C4-2B (cell line): Measurements from ENCODE around the gene UEVLD.

Experiments
- CTCF ChIP-seq: fragments of 450-650 bp; conservative IDR thresholded peaks from 2 replicates; pipeline ENCODE4 v1.5.1; 2017; ENCODE audit warnings: mild to moderate bottlenecking
- ZFX ChIP-seq: fragments of 450-650 bp; IDR thresholded peaks from 2 replicates; pipeline ENCODE4 v1.6.1; 2017

GRCh38 chr11:18492888-18493287 is 95.6 kb downstream of the UEVLD start:
- no peak for TF ChIP-seq CTCF
- TF ChIP-seq ZFX = no peak
